HepG2 (cell line): ENCODE data around the gene PAFAH1B2. TPM values are rescaled to one million over a fixed set of nuclear protein-coding genes. Genes with fewer than 3 reads are reported as not detected.

Experiments used
- ESRRA ChIP-seq: sonication (generic); formaldehyde crosslinking; IDR thresholded peaks from 2 replicates; pipeline ENCODE4 v1.5.1; 2020; ENCODE audit warnings: mild to moderate bottlenecking, low read depth, missing genetic modification reagents
- ETV6 ChIP-seq: sonication (generic); formaldehyde crosslinking; conservative IDR thresholded peaks from 2 replicates; pipeline ENCODE4 v1.4.0; 2020; ENCODE audit warnings: missing genetic modification reagents
- FOXP1 ChIP-seq, 2 experiments: fragments of 450-650 bp in 1 of 2; IDR thresholded peaks; 2 replicates each; pipeline ENCODE4 v1.6.1; 2017 to 2018; ENCODE audit warnings: antibody characterized with exemption in 1 of 2
- GABPA ChIP-seq, 2 experiments: IDR thresholded peaks; 2 replicates each; pipeline ENCODE4 v1.6.1; 2011 to 2016; ENCODE audit warnings: low read depth in 2 of 2, low read length in 1 of 2, missing biosample characterization in 1 of 2, missing genetic modification characterization in 1 of 2
- GATAD1 ChIP-seq: IDR thresholded peaks from 2 replicates; pipeline ENCODE4 v1.6.1; 2016; ENCODE audit warnings: missing genetic modification reagents, missing compliant biosample characterization
- HDAC1 ChIP-seq: sonication (generic); formaldehyde crosslinking; IDR thresholded peaks from 2 replicates; pipeline ENCODE4 v1.5.1; 2020; ENCODE audit warnings: mild to moderate bottlenecking, missing genetic modification reagents
- JUNB ChIP-seq: sonication (generic); formaldehyde crosslinking; IDR thresholded peaks from 2 replicates; pipeline ENCODE4 v1.8.0; 2022; ENCODE audit warnings: missing genetic modification reagents, mild to moderate bottlenecking, borderline replicate concordance
- MTA1 ChIP-seq: sonication (generic); formaldehyde crosslinking; IDR thresholded peaks from 2 replicates; pipeline ENCODE4 v1.4.0; 2020; ENCODE audit warnings: missing genetic modification reagents, mild to moderate bottlenecking, borderline replicate concordance
- MXD4 ChIP-seq: IDR thresholded peaks from 2 replicates; pipeline ENCODE4 v1.6.1; 2016; ENCODE audit warnings: mild to moderate bottlenecking, missing biosample characterization, missing genetic modification reagents
- MXI1 ChIP-seq: IDR thresholded peaks from 3 replicates; pipeline ENCODE4 v1.6.1; 2012; ENCODE audit warnings: low read depth, low read length, inconsistent platforms, borderline replicate concordance
- NFIC ChIP-seq: IDR thresholded peaks from 2 replicates; pipeline ENCODE4 v1.6.1; 2012; ENCODE audit warnings: mild to moderate bottlenecking, low read length, inconsistent platforms
- REPIN1 ChIP-seq: sonication (generic); formaldehyde crosslinking; IDR thresholded peaks from 2 replicates; pipeline ENCODE4 v1.8.0; 2022; ENCODE audit warnings: missing genetic modification reagents, low read depth, mild to moderate bottlenecking, borderline replicate concordance
- RXRA ChIP-seq: sonication (generic); formaldehyde crosslinking; IDR thresholded peaks from 2 replicates; pipeline ENCODE4 v1.5.1; 2020; ENCODE audit warnings: missing genetic modification reagents
- TAF15 ChIP-seq: fragments of 200-400 bp; formaldehyde crosslinking; IDR thresholded peaks from one replicate; pipeline ENCODE4 v1.6.1; 2018; ENCODE audit warnings: mild to moderate bottlenecking, low read depth, low read length; ENCODE audit not compliant: poor library complexity, severe bottlenecking
- ZNF350 ChIP-seq: sonication (generic); formaldehyde crosslinking; IDR thresholded peaks from 2 replicates; pipeline ENCODE4 v1.4.0; 2020; ENCODE audit warnings: mild to moderate bottlenecking, low read depth, missing genetic modification reagents, borderline replicate concordance
- ZNF543 ChIP-seq: sonication (generic); formaldehyde crosslinking; IDR thresholded peaks from 2 replicates; pipeline ENCODE4 v1.4.0; 2020; ENCODE audit warnings: mild to moderate bottlenecking, missing genetic modification reagents
- ZNF557 ChIP-seq: sonication (generic); formaldehyde crosslinking; IDR thresholded peaks from 2 replicates; pipeline ENCODE4 v1.4.0; 2020; ENCODE audit warnings: missing genetic modification reagents
- ZNF562 ChIP-seq: sonication (generic); formaldehyde crosslinking; IDR thresholded peaks from 2 replicates; pipeline ENCODE4 v1.8.0; 2022; ENCODE audit warnings: missing genetic modification reagents, borderline replicate concordance
- ZNF614 ChIP-seq: IDR thresholded peaks from 2 replicates; pipeline ENCODE4 v1.6.1; 2018; ENCODE audit warnings: missing biosample characterization, missing genetic modification reagents, inconsistent platforms, borderline replicate concordance
- ZNF768 ChIP-seq: sonication (generic); formaldehyde crosslinking; IDR thresholded peaks from 2 replicates; pipeline ENCODE4 v1.4.0; 2020; ENCODE audit warnings: missing genetic modification reagents
- polyA plus RNA-seq, 8 experiments: library from polyadenylated mRNA; depleted of rRNA in 3 of 8; stranded (reverse) in 7 of 8; unstranded in 1 of 8; fragments of >200 nt; fragmentation: Illumina TruSeq in 4 of 8; extraction: Trizol in 4 of 8; gene quantifications; 2 replicates each; pipeline versions ENCODE4 v1.2.1 to v1.2.3, GENCODE V29; 2011 to 2016; ENCODE audit warnings: low read depth in 4 of 8, missing spikeins in 1 of 8, mixed read lengths in 1 of 8; ENCODE audit not compliant: insufficient read depth in 1 of 8
- total RNA-seq, 5 experiments: library from RNA; depleted of rRNA; stranded (reverse); fragments of >200 nt; fragmentation: Illumina TruSeq; extraction: Trizol; gene quantifications; 2 replicates each; pipeline ENCODE4 v1.2.3, GENCODE V29; 2016; ENCODE audit warnings: low read depth in 1 of 5
- TF ChIP-seq, protein P1 (sequence below): sonication (generic); formaldehyde crosslinking; IDR thresholded peaks from 2 replicates; pipeline ENCODE4 v1.5.0; 2020; ENCODE audit warnings: mild to moderate bottlenecking, missing genetic modification reagents, borderline replicate concordance
- TF ChIP-seq, protein P2 (sequence below): sonication (generic); formaldehyde crosslinking; IDR thresholded peaks from 2 replicates; pipeline ENCODE4 v1.8.1; 2022; ENCODE audit warnings: mild to moderate bottlenecking, missing genetic modification reagents
- TF ChIP-seq, protein P3 (sequence below): sonication (generic); formaldehyde crosslinking; IDR thresholded peaks from 2 replicates; pipeline ENCODE4 v1.4.0; 2020; ENCODE audit warnings: missing genetic modification reagents, borderline replicate concordance

PAFAH1B2 gene
- total and polyA plus RNA-seq, 2 of the 13 experiments (the other 11 are each of a cell fraction or from before 2014, with no cell fraction given), result 28.8 to 104 TPM

DNA sequence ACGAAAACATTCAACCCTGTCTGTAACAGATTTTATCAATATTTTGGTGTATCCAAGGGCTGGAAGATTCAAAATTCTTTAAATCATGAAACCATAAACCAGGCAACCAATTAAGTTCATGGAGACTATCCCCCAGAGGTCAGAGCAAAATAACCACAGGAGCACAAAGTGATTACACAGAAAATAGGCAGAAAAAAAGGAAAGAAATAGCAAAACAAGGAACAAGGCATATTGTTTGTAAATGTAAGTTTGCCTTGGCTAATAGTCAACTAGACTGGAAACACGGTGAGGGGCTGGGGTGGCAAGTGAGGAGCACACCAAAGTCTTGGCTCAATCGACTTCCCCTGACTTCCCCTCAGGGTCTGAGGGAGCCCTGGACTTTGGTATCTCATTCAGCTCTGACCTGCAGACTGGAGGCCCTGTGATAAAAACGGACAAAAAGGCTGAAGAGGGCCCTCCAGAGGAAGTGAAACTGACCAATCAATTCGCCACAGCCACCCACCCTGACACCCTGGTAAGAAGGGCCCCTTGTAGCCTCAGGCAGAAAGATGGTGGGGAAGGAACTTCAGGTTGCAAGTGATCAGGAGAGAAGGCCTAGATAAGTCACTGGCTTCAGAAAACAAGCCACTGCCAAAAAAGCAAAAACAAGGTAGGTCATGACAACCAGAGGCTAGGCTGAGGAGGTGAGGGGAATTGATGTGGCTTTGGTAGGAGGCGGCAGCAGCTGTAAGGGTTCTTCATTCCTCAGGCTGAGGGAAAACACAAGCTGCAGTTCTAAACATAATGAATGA lies 47.7 kb upstream of the PAFAH1B2 start (continued):
- TF ChIP-seq REPIN1 (CRISPR knock-in tag), result no peak
- no peak; the same call in 1 of the 2 replicates for TF ChIP-seq ESRRA (CRISPR knock-in tag)
- TF ChIP-seq ZNF543 (CRISPR knock-in tag), result no peak
- TF ChIP-seq NFIC, result no peak
- no peak for TF ChIP-seq ZNF614 (CRISPR knock-in tag)
- TF ChIP-seq, protein P1, sequence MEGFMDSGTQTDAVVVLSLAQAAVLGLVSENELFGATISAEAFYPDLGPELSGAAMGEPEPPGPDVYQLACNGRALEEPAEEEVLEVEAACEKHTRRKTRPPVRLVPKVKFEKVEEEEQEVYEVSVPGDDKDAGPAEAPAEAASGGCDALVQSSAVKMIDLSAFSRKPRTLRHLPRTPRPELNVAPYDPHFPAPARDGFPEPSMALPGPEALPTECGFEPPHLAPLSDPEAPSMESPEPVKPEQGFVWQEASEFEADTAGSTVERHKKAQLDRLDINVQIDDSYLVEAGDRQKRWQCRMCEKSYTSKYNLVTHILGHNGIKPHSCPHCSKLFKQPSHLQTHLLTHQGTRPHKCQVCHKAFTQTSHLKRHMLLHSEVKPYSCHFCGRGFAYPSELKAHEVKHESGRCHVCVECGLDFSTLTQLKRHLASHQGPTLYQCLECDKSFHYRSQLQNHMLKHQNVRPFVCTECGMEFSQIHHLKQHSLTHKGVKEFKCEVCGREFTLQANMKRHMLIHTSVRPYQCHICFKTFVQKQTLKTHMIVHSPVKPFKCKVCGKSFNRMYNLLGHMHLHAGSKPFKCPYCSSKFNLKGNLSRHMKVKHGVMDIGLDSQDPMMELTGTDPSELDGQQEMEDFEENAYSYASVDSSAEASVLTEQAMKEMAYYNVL (CRISPR knock-in tag), result 0 out of 2 replicates have a peak, but pooled peaks have one; percentile 38
- TF ChIP-seq, protein P2, sequence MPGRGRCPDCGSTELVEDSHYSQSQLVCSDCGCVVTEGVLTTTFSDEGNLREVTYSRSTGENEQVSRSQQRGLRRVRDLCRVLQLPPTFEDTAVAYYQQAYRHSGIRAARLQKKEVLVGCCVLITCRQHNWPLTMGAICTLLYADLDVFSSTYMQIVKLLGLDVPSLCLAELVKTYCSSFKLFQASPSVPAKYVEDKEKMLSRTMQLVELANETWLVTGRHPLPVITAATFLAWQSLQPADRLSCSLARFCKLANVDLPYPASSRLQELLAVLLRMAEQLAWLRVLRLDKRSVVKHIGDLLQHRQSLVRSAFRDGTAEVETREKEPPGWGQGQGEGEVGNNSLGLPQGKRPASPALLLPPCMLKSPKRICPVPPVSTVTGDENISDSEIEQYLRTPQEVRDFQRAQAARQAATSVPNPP (CRISPR knock-in tag), result no peak
- no peak; the same call in 1 of the 2 replicates for TF ChIP-seq RXRA (CRISPR knock-in tag)
- no peak for TF ChIP-seq FOXP1 (IDR thresholded peaks at IDR 0.05)
- peak; percentile 66 for TF ChIP-seq FOXP1 (CRISPR knock-in tag; IDR thresholded peaks at IDR 0.05)
- TF ChIP-seq MXI1, result no peak
- TF ChIP-seq MTA1 (CRISPR knock-in tag), result peak; percentile 61
- TF ChIP-seq HDAC1 (CRISPR knock-in tag), result peak; percentile 81
- TF ChIP-seq, protein P3, sequence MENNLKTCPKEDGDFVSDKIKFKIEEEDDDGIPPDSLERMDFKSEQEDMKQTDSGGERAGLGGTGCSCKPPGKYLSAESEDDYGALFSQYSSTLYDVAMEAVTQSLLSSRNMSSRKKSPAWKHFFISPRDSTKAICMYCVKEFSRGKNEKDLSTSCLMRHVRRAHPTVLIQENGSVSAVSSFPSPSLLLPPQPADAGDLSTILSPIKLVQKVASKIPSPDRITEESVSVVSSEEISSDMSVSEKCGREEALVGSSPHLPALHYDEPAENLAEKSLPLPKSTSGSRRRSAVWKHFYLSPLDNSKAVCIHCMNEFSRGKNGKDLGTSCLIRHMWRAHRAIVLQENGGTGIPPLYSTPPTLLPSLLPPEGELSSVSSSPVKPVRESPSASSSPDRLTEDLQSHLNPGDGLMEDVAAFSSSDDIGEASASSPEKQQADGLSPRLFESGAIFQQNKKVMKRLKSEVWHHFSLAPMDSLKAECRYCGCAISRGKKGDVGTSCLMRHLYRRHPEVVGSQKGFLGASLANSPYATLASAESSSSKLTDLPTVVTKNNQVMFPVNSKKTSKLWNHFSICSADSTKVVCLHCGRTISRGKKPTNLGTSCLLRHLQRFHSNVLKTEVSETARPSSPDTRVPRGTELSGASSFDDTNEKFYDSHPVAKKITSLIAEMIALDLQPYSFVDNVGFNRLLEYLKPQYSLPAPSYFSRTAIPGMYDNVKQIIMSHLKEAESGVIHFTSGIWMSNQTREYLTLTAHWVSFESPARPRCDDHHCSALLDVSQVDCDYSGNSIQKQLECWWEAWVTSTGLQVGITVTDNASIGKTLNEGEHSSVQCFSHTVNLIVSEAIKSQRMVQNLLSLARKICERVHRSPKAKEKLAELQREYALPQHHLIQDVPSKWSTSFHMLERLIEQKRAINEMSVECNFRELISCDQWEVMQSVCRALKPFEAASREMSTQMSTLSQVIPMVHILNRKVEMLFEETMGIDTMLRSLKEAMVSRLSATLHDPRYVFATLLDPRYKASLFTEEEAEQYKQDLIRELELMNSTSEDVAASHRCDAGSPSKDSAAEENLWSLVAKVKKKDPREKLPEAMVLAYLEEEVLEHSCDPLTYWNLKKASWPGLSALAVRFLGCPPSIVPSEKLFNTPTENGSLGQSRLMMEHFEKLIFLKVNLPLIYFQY (CRISPR knock-in tag), result no peak
- TF ChIP-seq ZNF768 (CRISPR knock-in tag), result no peak
- TF ChIP-seq GABPA (IDR thresholded peaks at IDR 0.05; ENCODE audit: low read depth, low read length), result no peak
- TF ChIP-seq GABPA (CRISPR knock-in tag; IDR thresholded peaks at IDR 0.05; ENCODE audit: low read depth), result peak; percentile 54; the same call in 1 of the 2 replicates
- 0 out of 2 replicates have a peak, but pooled peaks have one; percentile 45 for TF ChIP-seq ZNF557 (CRISPR knock-in tag)
- no peak for TF ChIP-seq JUNB (CRISPR knock-in tag)
- no peak for TF ChIP-seq ZNF350 (CRISPR knock-in tag)
- no peak for TF ChIP-seq ETV6
- TF ChIP-seq TAF15, result no peak
- TF ChIP-seq ZNF562 (CRISPR knock-in tag), result no peak
- TF ChIP-seq GATAD1 (CRISPR knock-in tag), result 0 out of 2 replicates have a peak, but pooled peaks have one; percentile 43
- TF ChIP-seq MXD4 (CRISPR knock-in tag), result no peak
